Measurements from ENCODE around the gene TSPAN13.

Gene TSPAN13

DNA sequence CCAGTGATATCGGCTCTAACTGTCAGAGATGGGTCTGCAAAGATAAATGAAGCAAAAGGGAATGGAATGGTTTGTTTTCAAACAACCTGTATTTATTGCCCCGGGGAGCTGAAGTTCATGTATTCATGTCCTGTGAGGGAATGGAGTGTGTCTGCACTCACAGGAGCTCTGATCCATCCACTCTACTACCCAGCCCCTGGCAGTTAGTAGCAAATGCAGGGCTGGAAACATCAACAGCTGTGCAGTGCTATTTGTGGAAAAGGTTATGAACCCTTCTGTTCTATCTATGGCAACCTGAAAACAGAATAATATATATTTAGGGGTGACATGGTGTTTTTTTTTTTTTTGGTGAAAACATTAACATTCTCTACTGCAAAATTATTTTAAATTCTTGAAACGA, 41.4 kb downstream of the TSPAN13 start:
- TF ChIP-seq, protein P1, sequence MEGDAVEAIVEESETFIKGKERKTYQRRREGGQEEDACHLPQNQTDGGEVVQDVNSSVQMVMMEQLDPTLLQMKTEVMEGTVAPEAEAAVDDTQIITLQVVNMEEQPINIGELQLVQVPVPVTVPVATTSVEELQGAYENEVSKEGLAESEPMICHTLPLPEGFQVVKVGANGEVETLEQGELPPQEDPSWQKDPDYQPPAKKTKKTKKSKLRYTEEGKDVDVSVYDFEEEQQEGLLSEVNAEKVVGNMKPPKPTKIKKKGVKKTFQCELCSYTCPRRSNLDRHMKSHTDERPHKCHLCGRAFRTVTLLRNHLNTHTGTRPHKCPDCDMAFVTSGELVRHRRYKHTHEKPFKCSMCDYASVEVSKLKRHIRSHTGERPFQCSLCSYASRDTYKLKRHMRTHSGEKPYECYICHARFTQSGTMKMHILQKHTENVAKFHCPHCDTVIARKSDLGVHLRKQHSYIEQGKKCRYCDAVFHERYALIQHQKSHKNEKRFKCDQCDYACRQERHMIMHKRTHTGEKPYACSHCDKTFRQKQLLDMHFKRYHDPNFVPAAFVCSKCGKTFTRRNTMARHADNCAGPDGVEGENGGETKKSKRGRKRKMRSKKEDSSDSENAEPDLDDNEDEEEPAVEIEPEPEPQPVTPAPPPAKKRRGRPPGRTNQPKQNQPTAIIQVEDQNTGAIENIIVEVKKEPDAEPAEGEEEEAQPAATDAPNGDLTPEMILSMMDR (IDR thresholded peaks at IDR 0.05; ENCODE audit: borderline replicate concordance, extremely low read depth, low read length, poor library complexity, severe bottlenecking) = no peak
- TF ChIP-seq EZH2 (IDR thresholded peaks at IDR 0.05; ENCODE audit: borderline replicate concordance, low read depth, low read length, severe bottlenecking) = no peak
- Histone ChIP-seq H3K4me1 (ENCODE audit: insufficient read depth, low read length) (no peaks in the 10 kb centered on the region), H3K4me2 (ENCODE audit: insufficient read depth, low read length) (no peak overlapping the region), H3K27ac (ENCODE audit: low read length) (no peak overlapping the region), H3K9me3 (ENCODE audit: insufficient read depth, low read length, severe bottlenecking) (no peaks in the 10 kb centered on the region), H3K4me3 (ENCODE audit: low read depth in 1 of 2, low read length in 2 of 2) (no peak overlapping the region), H3K9ac (ENCODE audit: low read depth, low read length) (no peak overlapping the region), H3K36me3 (ENCODE audit: insufficient read depth, low read length) (no peaks in the 10 kb centered on the region), H2AFZ (ENCODE audit: low read depth, low read length) (no peak overlapping the region), H3K27me3 (ENCODE audit: insufficient read depth, low read length, poor library complexity) (peaks cover 2% of the 10 kb centered on the region), H3K79me2 (ENCODE audit: insufficient read depth, low read length) (no peaks in the 10 kb centered on the region), H4K20me1 (ENCODE audit: insufficient read depth, low read length) (no peaks in the 10 kb centered on the region)
- DNase-seq (no peak), ATAC-seq (ENCODE audit: insufficient read depth, low read depth) (no peak)

DNA sequence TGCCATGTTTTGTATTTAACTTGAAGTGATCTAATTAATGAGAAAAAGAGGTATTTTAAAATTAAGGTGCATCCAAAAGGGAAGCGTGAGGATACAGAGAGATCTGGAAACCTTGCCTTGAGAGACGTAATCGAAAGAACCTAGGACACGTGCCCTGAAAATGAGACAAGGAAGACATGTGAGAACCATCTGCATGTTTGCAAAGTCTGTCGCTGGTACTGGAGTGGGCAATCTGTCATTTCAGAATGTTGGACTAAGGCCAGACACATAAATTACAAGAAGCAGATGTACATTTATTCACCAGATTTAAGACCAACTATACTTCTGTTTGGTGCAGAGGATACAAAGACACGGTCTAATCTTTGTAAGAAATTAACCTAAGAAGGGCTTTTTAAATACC, 42.1 kb downstream of the TSPAN13 start:
- ATAC-seq (ENCODE audit: insufficient read depth, low read depth) (no peak), DNase-seq (no peak)
- Histone ChIP-seq H2AFZ (ENCODE audit: low read depth, low read length) (no peak overlapping the region), H3K4me2 (ENCODE audit: insufficient read depth, low read length) (no peak overlapping the region), H3K4me1 (ENCODE audit: insufficient read depth, low read length) (no peaks in the 10 kb centered on the region), H3K27me3 (ENCODE audit: insufficient read depth, low read length, poor library complexity) (peaks cover 2% of the 10 kb centered on the region), H3K79me2 (ENCODE audit: insufficient read depth, low read length) (no peaks in the 10 kb centered on the region), H3K9ac (ENCODE audit: low read depth, low read length) (no peak overlapping the region), H3K27ac (ENCODE audit: low read length) (no peak overlapping the region), H3K4me3 (ENCODE audit: low read depth in 1 of 2, low read length in 2 of 2) (no peak overlapping the region), H3K36me3 (ENCODE audit: insufficient read depth, low read length) (no peaks in the 10 kb centered on the region), H3K9me3 (ENCODE audit: insufficient read depth, low read length, severe bottlenecking) (no peaks in the 10 kb centered on the region), H4K20me1 (ENCODE audit: insufficient read depth, low read length) (no peaks in the 10 kb centered on the region)
- TF ChIP-seq, protein P1 (IDR thresholded peaks at IDR 0.05; ENCODE audit: borderline replicate concordance, extremely low read depth, low read length, poor library complexity, severe bottlenecking) = no peak
- TF ChIP-seq EZH2 (IDR thresholded peaks at IDR 0.05; ENCODE audit: borderline replicate concordance, low read depth, low read length, severe bottlenecking) = no peak

DNA sequence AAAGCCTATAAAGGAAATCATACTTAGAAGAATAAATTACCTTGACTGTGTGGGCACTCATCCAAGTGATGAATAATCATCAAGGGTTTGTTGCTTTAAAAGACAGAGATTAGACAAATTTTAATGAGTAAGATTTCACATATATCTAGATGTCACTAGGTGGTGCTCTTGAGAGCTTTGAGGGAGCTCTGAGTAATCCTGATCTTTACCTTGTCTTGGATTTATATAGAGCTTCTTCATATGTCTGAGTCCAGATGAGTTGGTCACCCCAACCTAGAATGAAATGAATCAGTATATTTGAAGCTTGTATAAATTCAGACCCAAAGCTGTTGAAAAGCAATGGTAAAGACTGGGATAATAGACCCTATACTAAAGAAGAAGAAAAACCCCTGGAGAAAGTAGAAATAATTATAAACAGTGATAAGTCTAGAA, 47.6 kb downstream of the TSPAN13 start:
- Histone ChIP-seq H3K36me3 (ENCODE audit: insufficient read depth, low read length) (no peaks in the 10 kb centered on the region), H4K20me1 (ENCODE audit: insufficient read depth, low read length) (no peaks in the 10 kb centered on the region), H2AFZ (ENCODE audit: low read depth, low read length) (no peak overlapping the region), H3K79me2 (ENCODE audit: insufficient read depth, low read length) (no peaks in the 10 kb centered on the region), H3K4me2 (ENCODE audit: insufficient read depth, low read length) (no peak overlapping the region), H3K4me3 (ENCODE audit: low read depth in 1 of 2, low read length in 2 of 2) (no peak overlapping the region), H3K27ac (ENCODE audit: low read length) (no peak overlapping the region), H3K9me3 (ENCODE audit: insufficient read depth, low read length, severe bottlenecking) (no peaks in the 10 kb centered on the region), H3K9ac (ENCODE audit: low read depth, low read length) (no peak overlapping the region), H3K4me1 (ENCODE audit: insufficient read depth, low read length) (no peaks in the 10 kb centered on the region), H3K27me3 (ENCODE audit: insufficient read depth, low read length, poor library complexity) (no peaks in the 10 kb centered on the region)
- no peak for TF ChIP-seq EZH2 (IDR thresholded peaks at IDR 0.05; ENCODE audit: borderline replicate concordance, low read depth, low read length, severe bottlenecking)
- TF ChIP-seq, protein P1 (IDR thresholded peaks at IDR 0.05; ENCODE audit: borderline replicate concordance, extremely low read depth, low read length, poor library complexity, severe bottlenecking) = peak; percentile 62
- DNase-seq = no peak
- peak; percentile 80 for ATAC-seq (ENCODE audit: insufficient read depth, low read depth)

- H3K79me2 ChIP-seq (ENCODE audit: insufficient read depth, low read length) = no peaks in the 10 kb centered on the region
- ATAC-seq (ENCODE audit: insufficient read depth, low read depth) = no peak
Measured at GRCh38 chr7:16801579-16801978, 48.0 kb downstream of the TSPAN13 start.

More at GRCh38 chr7:16801579-16801978, 48.0 kb downstream of the TSPAN13 start:
- no peaks in the 10 kb centered on the region for H3K9me3 ChIP-seq (ENCODE audit: insufficient read depth, low read length, severe bottlenecking)
- no peak overlapping the region for H3K4me2 ChIP-seq (ENCODE audit: insufficient read depth, low read length)
- no peak for TF ChIP-seq EZH2 (IDR thresholded peaks at IDR 0.05; ENCODE audit: borderline replicate concordance, low read depth, low read length, severe bottlenecking)
- TF ChIP-seq, protein P1 (IDR thresholded peaks at IDR 0.05; ENCODE audit: borderline replicate concordance, extremely low read depth, low read length, poor library complexity, severe bottlenecking) = no peak
- no peaks in the 10 kb centered on the region for H4K20me1 ChIP-seq (ENCODE audit: insufficient read depth, low read length)
- H3K4me1 ChIP-seq (ENCODE audit: insufficient read depth, low read length) = no peaks in the 10 kb centered on the region
- no peak overlapping the region for H3K9ac ChIP-seq (ENCODE audit: low read depth, low read length)
- no peak for DNase-seq
- H3K27me3 ChIP-seq (ENCODE audit: insufficient read depth, low read length, poor library complexity) = no peaks in the 10 kb centered on the region
- H3K27ac ChIP-seq (ENCODE audit: low read length) = no peak overlapping the region
- no peak overlapping the region for H2AFZ ChIP-seq (ENCODE audit: low read depth, low read length)
- H3K4me3 ChIP-seq (ENCODE audit: low read depth in 1 of 2, low read length in 2 of 2) = no peak overlapping the region
- H3K36me3 ChIP-seq (ENCODE audit: insufficient read depth, low read length) = no peaks in the 10 kb centered on the region

All from DND-41 (cell line).